HepG2 (cell line): ENCODE measurements around the gene JKAMP. TPM values are rescaled to one million over a fixed set of nuclear protein-coding genes. Genes with fewer than 3 reads are reported as not detected.

Source experiments
- HOXA3 ChIP-seq: sonication (generic); formaldehyde crosslinking; IDR thresholded peaks from 2 replicates; pipeline ENCODE4 v1.5.0; 2020; ENCODE audit warnings: missing genetic modification reagents
- JARID2 ChIP-seq: sonication (generic); formaldehyde crosslinking; IDR thresholded peaks from 2 replicates; pipeline ENCODE4 v1.8.1; 2023; ENCODE audit warnings: missing genetic modification reagents, inconsistent platforms; ENCODE audit not compliant: insufficient replicate concordance
- PCBP2 ChIP-seq: fragments of 200-400 bp; formaldehyde crosslinking; optimal IDR thresholded peaks from 2 replicates; pipeline ENCODE3; 2018; ENCODE audit warnings: low read length, low read depth; ENCODE audit not compliant: poor library complexity, severe bottlenecking
- SSRP1 ChIP-seq: IDR thresholded peaks from 2 replicates; pipeline ENCODE4 v1.6.1; 2016; ENCODE audit warnings: control low read depth
- ZNF431 ChIP-seq: sonication (generic); formaldehyde crosslinking; IDR thresholded peaks from 2 replicates; pipeline ENCODE4 v1.9.0; 2022; ENCODE audit warnings: missing genetic modification reagents, low read depth, mild to moderate bottlenecking, borderline replicate concordance
- ZNF761 ChIP-seq: sonication (generic); formaldehyde crosslinking; conservative IDR thresholded peaks from 2 replicates; pipeline ENCODE4 v1.4.0; 2020; ENCODE audit warnings: mild to moderate bottlenecking, missing genetic modification reagents
- polyA plus RNA-seq, 8 experiments: library from polyadenylated mRNA; depleted of rRNA in 3 of 8; stranded (reverse) in 7 of 8; unstranded in 1 of 8; fragments of >200 nt; fragmentation: Illumina TruSeq in 4 of 8; extraction: Trizol in 4 of 8; gene quantifications; 2 replicates each; pipeline versions ENCODE4 v1.2.1 to v1.2.3, GENCODE V29; 2011 to 2016; ENCODE audit warnings: low read depth in 4 of 8, missing spikeins in 1 of 8, mixed read lengths in 1 of 8; ENCODE audit not compliant: insufficient read depth in 1 of 8
- total RNA-seq, 5 experiments: library from RNA; depleted of rRNA; stranded (reverse); fragments of >200 nt; fragmentation: Illumina TruSeq; extraction: Trizol; gene quantifications; 2 replicates each; pipeline ENCODE4 v1.2.3, GENCODE V29; 2016; ENCODE audit warnings: low read depth in 1 of 5
- TF ChIP-seq, protein P1 (sequence below): IDR thresholded peaks from 2 replicates; pipeline ENCODE4 v1.6.1; 2016; ENCODE audit warnings: missing compliant biosample characterization, missing genetic modification reagents, borderline replicate concordance
- TF ChIP-seq, protein P2 (sequence below): sonication (generic); formaldehyde crosslinking; IDR thresholded peaks from 2 replicates; pipeline ENCODE4 v1.4.0; 2020; ENCODE audit warnings: missing genetic modification reagents

The JKAMP gene
- total and polyA plus RNA-seq, 2 of the 13 experiments (the other 11 are each of a cell fraction or from before 2014, with no cell fraction given), result 56.4 to 135 TPM

DNA sequence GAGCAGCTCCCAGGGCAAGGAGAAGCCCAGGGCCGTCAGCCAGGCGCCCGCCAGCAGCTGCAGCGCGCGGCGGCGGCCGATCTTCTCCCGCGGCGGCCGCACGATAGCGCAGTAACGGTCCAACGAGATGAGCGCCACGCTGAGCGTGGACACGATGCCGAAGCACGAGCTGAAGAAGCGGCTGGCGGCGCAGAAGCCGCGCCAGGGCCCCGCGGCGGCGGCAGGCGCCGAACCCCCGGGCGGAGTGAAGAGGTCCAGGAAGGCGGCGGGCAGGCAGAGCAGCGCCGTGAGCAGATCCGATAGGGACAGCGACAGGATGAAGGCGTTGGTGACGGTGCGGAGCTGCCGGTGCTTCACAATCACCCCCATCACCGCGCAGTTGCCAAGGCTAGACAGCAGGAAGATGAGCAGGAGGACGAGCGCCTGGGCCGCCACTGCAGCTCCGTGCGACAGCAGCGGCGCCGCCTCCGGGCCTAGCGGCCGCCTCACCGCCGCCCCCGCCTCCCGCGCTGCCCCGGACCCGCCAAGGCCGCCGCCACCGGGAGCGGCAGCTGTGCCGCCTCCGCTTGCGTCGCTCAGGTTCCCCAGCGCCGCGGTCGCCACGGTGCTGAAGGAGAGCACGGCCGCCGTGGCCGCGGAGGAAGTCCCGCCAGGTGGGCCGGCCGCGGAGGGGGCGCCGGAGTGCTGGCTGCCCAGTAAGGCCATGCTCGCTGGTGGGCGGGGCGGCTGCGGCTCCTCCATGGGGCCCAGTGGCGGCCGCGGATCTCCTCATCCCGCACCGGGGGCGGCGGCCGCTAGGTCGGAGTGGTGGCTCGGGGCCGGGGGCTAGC lies 19.6 kb upstream of the JKAMP start (continued):
- TF ChIP-seq, protein P1, sequence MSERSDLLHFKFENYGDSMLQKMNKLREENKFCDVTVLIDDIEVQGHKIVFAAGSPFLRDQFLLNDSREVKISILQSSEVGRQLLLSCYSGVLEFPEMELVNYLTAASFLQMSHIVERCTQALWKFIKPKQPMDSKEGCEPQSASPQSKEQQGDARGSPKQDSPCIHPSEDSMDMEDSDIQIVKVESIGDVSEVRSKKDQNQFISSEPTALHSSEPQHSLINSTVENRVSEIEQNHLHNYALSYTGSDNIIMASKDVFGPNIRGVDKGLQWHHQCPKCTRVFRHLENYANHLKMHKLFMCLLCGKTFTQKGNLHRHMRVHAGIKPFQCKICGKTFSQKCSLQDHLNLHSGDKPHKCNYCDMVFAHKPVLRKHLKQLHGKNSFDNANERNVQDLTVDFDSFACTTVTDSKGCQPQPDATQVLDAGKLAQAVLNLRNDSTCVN (CRISPR knock-in tag), result no peak
- TF ChIP-seq HOXA3 (CRISPR knock-in tag), result peak; percentile 4; the same call in 1 of the 2 replicates
- no peak for TF ChIP-seq ZNF431
- TF ChIP-seq, protein P2, sequence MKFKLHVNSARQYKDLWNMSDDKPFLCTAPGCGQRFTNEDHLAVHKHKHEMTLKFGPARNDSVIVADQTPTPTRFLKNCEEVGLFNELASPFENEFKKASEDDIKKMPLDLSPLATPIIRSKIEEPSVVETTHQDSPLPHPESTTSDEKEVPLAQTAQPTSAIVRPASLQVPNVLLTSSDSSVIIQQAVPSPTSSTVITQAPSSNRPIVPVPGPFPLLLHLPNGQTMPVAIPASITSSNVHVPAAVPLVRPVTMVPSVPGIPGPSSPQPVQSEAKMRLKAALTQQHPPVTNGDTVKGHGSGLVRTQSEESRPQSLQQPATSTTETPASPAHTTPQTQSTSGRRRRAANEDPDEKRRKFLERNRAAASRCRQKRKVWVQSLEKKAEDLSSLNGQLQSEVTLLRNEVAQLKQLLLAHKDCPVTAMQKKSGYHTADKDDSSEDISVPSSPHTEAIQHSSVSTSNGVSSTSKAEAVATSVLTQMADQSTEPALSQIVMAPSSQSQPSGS (CRISPR knock-in tag), result no peak
- 0 out of 2 replicates have a peak, but pooled peaks have one; percentile 22 for TF ChIP-seq ZNF761 (CRISPR knock-in tag)
- TF ChIP-seq PCBP2, result no peak
- TF ChIP-seq SSRP1 (CRISPR knock-in tag), result no peak
- TF ChIP-seq JARID2 (CRISPR knock-in tag), result no peak
